ENCODE measurements around the gene CFAP65. TPM values are rescaled to one million over a fixed set of nuclear protein-coding genes. Genes with fewer than 3 reads are reported as not detected.

The CFAP65 gene
- total RNA-seq, 1 donor from 2014 or later = 0.93 TPM

DNA sequence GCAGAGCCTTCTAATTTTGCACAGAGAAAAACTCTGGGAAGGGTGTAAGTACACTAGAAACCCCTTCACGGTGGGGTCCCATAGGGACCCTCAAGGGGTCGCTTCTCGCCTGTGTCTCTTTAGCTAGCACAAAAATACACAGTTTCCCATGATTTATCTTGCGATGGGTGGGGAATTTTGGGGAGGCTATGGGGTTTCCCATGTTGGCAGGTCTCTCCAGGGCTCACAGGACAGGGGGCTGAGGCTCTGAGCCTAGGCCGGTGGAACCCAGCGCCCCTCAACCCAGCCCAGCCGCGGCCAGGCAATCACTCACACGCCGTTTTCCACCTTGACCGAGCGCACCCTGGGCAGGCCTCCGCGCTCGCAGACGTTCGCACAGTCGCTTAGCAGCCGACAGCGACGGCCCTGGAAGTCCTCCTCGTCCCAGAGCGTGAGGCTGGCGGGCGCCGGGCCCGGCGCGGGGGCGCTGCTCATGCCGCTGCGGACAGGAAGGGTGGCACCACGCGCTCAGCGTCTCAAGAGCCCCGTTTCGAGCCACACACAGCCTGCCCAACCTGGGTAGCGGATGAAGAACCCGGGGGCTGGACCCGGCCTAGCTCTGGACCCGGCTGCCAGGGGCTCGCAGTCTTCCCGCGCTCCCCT lies 48.5 kb downstream of the CFAP65 start:
- Mint-ChIP-seq H3K4me3 (no peak overlapping the region), H3K27me3 (ENCODE audit: low read depth) (peaks cover 96% of the 10 kb centered on the region)

DNA sequence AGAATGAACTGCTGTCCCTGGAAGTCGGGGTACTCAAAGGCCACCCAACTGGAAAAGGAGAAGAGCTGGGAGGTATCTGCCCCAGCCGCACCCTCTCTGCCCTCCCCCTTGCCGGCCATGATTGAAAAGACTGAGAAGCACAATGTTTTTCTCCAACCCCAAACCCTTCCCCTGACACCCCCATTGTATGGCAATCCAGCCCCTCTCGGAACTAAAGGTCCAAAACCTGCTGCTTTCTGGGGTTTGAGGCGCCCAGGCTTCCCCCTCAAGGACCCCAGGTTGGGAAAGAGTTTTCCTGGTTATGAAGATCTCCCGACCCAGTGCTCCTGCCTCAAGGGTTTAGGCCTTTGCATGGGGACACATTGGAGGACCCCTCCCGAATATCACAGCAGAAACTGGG lies 49.1 kb downstream of the CFAP65 start:
- DNase-seq (ENCODE audit: low read depth, low spot score) = no peak
- no peak overlapping the region for H3K27ac Mint-ChIP-seq (ENCODE audit: unreplicated experiment)
- no peaks in the 10 kb centered on the region for H3K36me3 Mint-ChIP-seq (ENCODE audit: low read depth)
- no peaks in the 10 kb centered on the region for H3K9me3 Mint-ChIP-seq
- no peak overlapping the region for H3K4me3 Mint-ChIP-seq
- no peaks in the 10 kb centered on the region for H3K4me1 Mint-ChIP-seq
- TF ChIP-seq, protein P1, sequence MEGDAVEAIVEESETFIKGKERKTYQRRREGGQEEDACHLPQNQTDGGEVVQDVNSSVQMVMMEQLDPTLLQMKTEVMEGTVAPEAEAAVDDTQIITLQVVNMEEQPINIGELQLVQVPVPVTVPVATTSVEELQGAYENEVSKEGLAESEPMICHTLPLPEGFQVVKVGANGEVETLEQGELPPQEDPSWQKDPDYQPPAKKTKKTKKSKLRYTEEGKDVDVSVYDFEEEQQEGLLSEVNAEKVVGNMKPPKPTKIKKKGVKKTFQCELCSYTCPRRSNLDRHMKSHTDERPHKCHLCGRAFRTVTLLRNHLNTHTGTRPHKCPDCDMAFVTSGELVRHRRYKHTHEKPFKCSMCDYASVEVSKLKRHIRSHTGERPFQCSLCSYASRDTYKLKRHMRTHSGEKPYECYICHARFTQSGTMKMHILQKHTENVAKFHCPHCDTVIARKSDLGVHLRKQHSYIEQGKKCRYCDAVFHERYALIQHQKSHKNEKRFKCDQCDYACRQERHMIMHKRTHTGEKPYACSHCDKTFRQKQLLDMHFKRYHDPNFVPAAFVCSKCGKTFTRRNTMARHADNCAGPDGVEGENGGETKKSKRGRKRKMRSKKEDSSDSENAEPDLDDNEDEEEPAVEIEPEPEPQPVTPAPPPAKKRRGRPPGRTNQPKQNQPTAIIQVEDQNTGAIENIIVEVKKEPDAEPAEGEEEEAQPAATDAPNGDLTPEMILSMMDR (conservative IDR thresholded peaks at IDR 0.05) = no peak
- peaks cover 96% of the 10 kb centered on the region for H3K27me3 Mint-ChIP-seq (ENCODE audit: low read depth)

More for the DNA sequence above, 48.5 kb downstream of the CFAP65 start:
- DNase-seq (ENCODE audit: low read depth, low spot score) = no peak
- no peak overlapping the region for H3K27ac Mint-ChIP-seq (ENCODE audit: unreplicated experiment)
- TF ChIP-seq, protein P1 (conservative IDR thresholded peaks at IDR 0.05) = no peak
- H3K9me3 Mint-ChIP-seq = no peaks in the 10 kb centered on the region
- no peaks in the 10 kb centered on the region for H3K36me3 Mint-ChIP-seq (ENCODE audit: low read depth)
- H3K4me1 Mint-ChIP-seq = no peaks in the 10 kb centered on the region

DNA sequence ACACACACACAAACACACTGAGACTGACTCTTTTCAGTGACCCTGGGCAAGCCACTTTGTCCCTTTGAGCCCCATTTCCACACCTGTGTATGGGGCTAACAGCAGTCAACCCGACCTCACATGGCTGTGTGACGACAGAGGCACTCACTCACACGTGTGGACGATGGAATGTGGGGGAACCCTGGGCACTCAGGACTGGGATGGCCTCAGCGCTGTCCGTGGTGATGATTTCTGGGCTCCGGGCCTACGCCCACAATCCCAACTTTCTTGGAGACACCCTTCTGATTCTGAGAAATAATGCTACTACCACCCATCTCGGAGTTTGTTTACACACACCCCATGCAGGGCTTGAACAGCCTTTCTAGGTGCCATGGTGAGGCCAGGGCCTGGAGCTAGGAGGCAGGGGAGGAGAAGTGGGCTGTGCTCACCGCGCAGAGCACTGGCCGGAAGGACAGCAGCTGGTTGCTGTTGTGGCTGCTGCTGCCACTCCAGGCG lies 49.6 kb downstream of the CFAP65 start:
- H3K4me1 Mint-ChIP-seq = no peaks in the 10 kb centered on the region
- H3K9me3 Mint-ChIP-seq = no peaks in the 10 kb centered on the region
- TF ChIP-seq, protein P1 (conservative IDR thresholded peaks at IDR 0.05) = no peak
- no peak overlapping the region for H3K4me3 Mint-ChIP-seq
- no peak for DNase-seq (ENCODE audit: low read depth, low spot score)
- H3K27ac Mint-ChIP-seq (ENCODE audit: unreplicated experiment) = no peak overlapping the region
- peaks cover 96% of the 10 kb centered on the region for H3K27me3 Mint-ChIP-seq (ENCODE audit: low read depth)
- no peaks in the 10 kb centered on the region for H3K36me3 Mint-ChIP-seq (ENCODE audit: low read depth)

DNA sequence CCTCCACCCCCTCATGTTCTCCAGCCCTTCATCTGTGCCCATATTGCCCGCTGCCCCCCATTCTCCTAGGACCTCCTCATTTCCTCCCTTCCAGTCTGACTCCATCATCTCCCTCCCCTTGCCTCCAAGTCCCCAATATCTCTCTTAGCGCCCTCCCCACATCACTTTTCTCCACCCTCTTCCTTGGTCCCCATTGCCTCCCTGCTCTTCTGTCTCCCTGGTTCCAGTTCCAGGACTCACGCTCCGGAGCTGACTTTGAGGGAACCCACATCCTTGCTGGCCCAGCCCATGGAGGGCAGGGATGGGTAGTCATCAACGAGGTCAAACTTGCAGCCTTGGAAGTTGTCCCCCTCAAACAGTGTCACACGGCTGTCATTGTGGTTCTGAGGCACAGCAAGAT lies 50.7 kb downstream of the CFAP65 start:
- TF ChIP-seq, protein P1 (conservative IDR thresholded peaks at IDR 0.05) = no peak
- Mint-ChIP-seq H3K4me1 (no peaks in the 10 kb centered on the region), H3K4me3 (no peak overlapping the region), H3K36me3 (ENCODE audit: low read depth) (no peaks in the 10 kb centered on the region), H3K27me3 (ENCODE audit: low read depth) (peaks cover 96% of the 10 kb centered on the region), H3K27ac (ENCODE audit: unreplicated experiment) (no peak overlapping the region), H3K9me3 (no peaks in the 10 kb centered on the region)
- no peak for DNase-seq (ENCODE audit: low read depth, low spot score)

DNA sequence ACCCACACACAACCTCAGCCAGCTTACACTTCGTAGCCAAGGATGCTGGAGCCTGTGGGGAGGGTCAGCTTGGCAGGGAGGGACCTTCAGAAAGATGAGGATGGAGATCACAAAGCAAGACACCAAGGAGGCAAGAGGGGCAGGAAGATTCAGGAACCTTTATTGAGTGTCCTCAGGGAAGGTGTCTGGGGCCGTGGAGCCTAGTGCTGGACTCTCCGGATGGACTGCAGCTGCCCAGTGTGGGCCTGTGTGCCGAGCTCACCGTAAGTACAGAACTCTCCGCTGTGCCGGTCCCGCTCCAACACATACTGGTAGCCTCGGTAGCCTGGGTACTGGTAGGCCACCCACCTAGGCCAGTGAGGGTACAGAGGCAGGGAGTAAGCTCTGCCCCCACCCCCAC lies 51.3 kb downstream of the CFAP65 start:
- TF ChIP-seq, protein P1 (conservative IDR thresholded peaks at IDR 0.05) = no peak
- Mint-ChIP-seq H3K27ac (ENCODE audit: unreplicated experiment) (no peak overlapping the region), H3K9me3 (no peaks in the 10 kb centered on the region), H3K4me3 (no peak overlapping the region), H3K4me1 (no peaks in the 10 kb centered on the region), H3K36me3 (ENCODE audit: low read depth) (no peaks in the 10 kb centered on the region), H3K27me3 (ENCODE audit: low read depth) (peaks cover 94% of the 10 kb centered on the region)
- no peak for DNase-seq (ENCODE audit: low read depth, low spot score)

Data from neural crest cell (in vitro differentiated cells).